Caco-2 (cell line): ENCODE data around the gene ALDH7A1. TPM values are rescaled to one million over a fixed set of nuclear protein-coding genes. Genes with fewer than 3 reads are reported as not detected.

ENCODE experiments used
- BruUV-seq: library from RNA; stranded (reverse); fragments of 400-500 nt; replicated peaks from 2 replicates; lab custom pipeline; 2021; lab: Mats Ljungman, UMichigan
- CTCF ChIA-PET: fragments of 300-600 bp; sonication (Branson Sonifier 250); formaldehyde crosslinking; loops from one replicate; lab custom pipeline; 2022; ENCODE audit warnings: antibody characterized with exemption; lab: Charles Lee
- POLR2A ChIA-PET: fragments of 300-600 bp; sonication (Branson Sonifier 250); formaldehyde crosslinking; loops from one replicate; lab custom pipeline; 2022; ENCODE audit warnings: antibody characterized with exemption; lab: Charles Lee
- DNase-seq, 2 experiments: peaks; one replicate each; pipeline versions ENCODE4 v3.0.0 to v3.0.0-alpha.2; 2020 to 2022
- H3K27me3 ChIP-seq: replicated peaks from 2 replicates; pipeline ENCODE4 v1.6.0; 2011; ENCODE audit warnings: low read length; ENCODE audit not compliant: control insufficient read depth, insufficient read depth
- H3K36me3 ChIP-seq: 2 replicates; pipeline ENCODE4 v1.5.1; 2011; ENCODE audit warnings: low read length; ENCODE audit not compliant: control insufficient read depth, insufficient read depth
- H3K4me1 ChIP-seq: fragments of 250-450 bp; sonication (Bioruptor Pico); 2 replicates; pipeline ENCODE4 v1.5.1; 2020; ENCODE audit warnings: mild to moderate bottlenecking
- H3K4me3 ChIP-seq: 2 replicates; pipeline ENCODE4 v1.5.1; 2011; ENCODE audit warnings: low read depth, mild to moderate bottlenecking, control low read depth, low read length
- H3K9me3 ChIP-seq: fragments of 250-450 bp; sonication (Bioruptor Pico); 2 replicates; pipeline ENCODE4 v1.5.1; 2020; ENCODE audit warnings: mild to moderate bottlenecking, moderate library complexity
- H3K27ac Mint-ChIP-seq: one replicate; pipeline ENCODE4 v1.8.0; 2022; ENCODE audit warnings: mixed read lengths; ENCODE audit not compliant: unreplicated experiment
- H3K27me3 Mint-ChIP-seq: one replicate; pipeline ENCODE4 v1.8.0; 2022; ENCODE audit warnings: mixed read lengths; ENCODE audit not compliant: insufficient read depth, unreplicated experiment
- H3K36me3 Mint-ChIP-seq: one replicate; pipeline ENCODE4 v1.8.0; 2022; ENCODE audit warnings: mild to moderate bottlenecking, mixed read lengths; ENCODE audit not compliant: insufficient read depth, unreplicated experiment
- H3K4me1 Mint-ChIP-seq: one replicate; pipeline ENCODE4 v1.8.0; 2022; ENCODE audit warnings: low read depth, mixed read lengths; ENCODE audit not compliant: unreplicated experiment
- H3K4me3 Mint-ChIP-seq: one replicate; pipeline ENCODE4 v1.8.0; 2022; ENCODE audit warnings: mild to moderate bottlenecking, moderate library complexity, mixed read lengths; ENCODE audit not compliant: unreplicated experiment
- H3K9me3 Mint-ChIP-seq: one replicate; pipeline ENCODE4 v1.8.0; 2022; ENCODE audit warnings: mixed read lengths; ENCODE audit not compliant: unreplicated experiment
- CTCF ChIP-seq, 2 experiments: fragments of 200-600 bp in 1 of 2; IDR thresholded peaks; 1 replicate in 1 of 2; 2 replicates in 1 of 2; pipeline versions ENCODE4 v1.5.1 to v1.8.0; 2011 to 2022; ENCODE audit warnings: antibody characterized with exemption in 1 of 2, control low read depth in 1 of 2, inconsistent platforms in 1 of 2, low read depth in 1 of 2, low read length in 1 of 2, mild to moderate bottlenecking in 1 of 2, moderate library complexity in 1 of 2; ENCODE audit not compliant: insufficient read depth in 1 of 2, severe bottlenecking in 1 of 2, unreplicated experiment in 1 of 2
- intact Hi-C: fragments of 100-400 bp; cut with micrococcal nuclease; formaldehyde crosslinking; loops from one replicate; pipeline ENCODE4 v1.10.0; 2022; ENCODE audit not compliant: unreplicated experiment
- total RNA-seq: library from RNA; stranded (reverse); gene quantifications from 2 replicates; pipeline ENCODE4 v1.2.3, GENCODE V29; 2022

Gene ALDH7A1
- total RNA-seq, 1 experiment from 2014 or later = 204 TPM

- Histone ChIP-seq H3K36me3 (no peaks in the 10 kb centered on the region; the same call in 1 of the 2 replicates), H3K9me3 (no peaks in the 10 kb centered on the region), H3K4me1 (no peaks in the 10 kb centered on the region), H3K27me3 (no peaks in the 10 kb centered on the region), H3K4me3 (no peak overlapping the region)
- intact Hi-C loops = no loop called here
- no peak for DNase-seq
- ChIA-PET CTCF (no interaction called here), POLR2A (no interaction called here)
- no peak overlapping the region for H3K4me3 Mint-ChIP-seq
- H3K27ac Mint-ChIP-seq = no peak overlapping the region
- H3K4me1 Mint-ChIP-seq = no peaks in the 10 kb centered on the region
- TF ChIP-seq CTCF (IDR thresholded peaks at IDR 0.05; ENCODE audit: insufficient read depth in 1 of 2, low read depth in 1 of 2, low read length in 1 of 2, severe bottlenecking in 1 of 2, unreplicated experiment in 1 of 2) = no peak
- H3K9me3 Mint-ChIP-seq = no peaks in the 10 kb centered on the region
- H3K27me3 Mint-ChIP-seq = no peaks in the 10 kb centered on the region
- H3K36me3 Mint-ChIP-seq = peaks cover under 1% of the 10 kb centered on the region
- BruUV-seq = no TSS peak
Observed at GRCh38 chr5:126488443-126489065, 106.5 kb downstream of the ALDH7A1 start.

GRCh38 chr5:126487596-126487995 is 107.4 kb downstream of the ALDH7A1 start:
- Histone ChIP-seq H3K9me3 (no peaks in the 10 kb centered on the region), H3K36me3 (no peaks in the 10 kb centered on the region; the same call in 1 of the 2 replicates), H3K4me3 (no peak overlapping the region), H3K4me1 (no peaks in the 10 kb centered on the region), H3K27me3 (no peaks in the 10 kb centered on the region)
- DNase-seq = no peak
- Mint-ChIP-seq H3K4me1 (no peaks in the 10 kb centered on the region), H3K4me3 (no peak overlapping the region), H3K27ac (no peak overlapping the region), H3K36me3 (peaks cover 7% of the 10 kb centered on the region), H3K27me3 (no peaks in the 10 kb centered on the region), H3K9me3 (no peaks in the 10 kb centered on the region)
- ChIA-PET CTCF (no interaction called here), POLR2A (no interaction called here)
- BruUV-seq = no TSS peak
- no peak for TF ChIP-seq CTCF (IDR thresholded peaks at IDR 0.05; ENCODE audit: insufficient read depth in 1 of 2, low read depth in 1 of 2, low read length in 1 of 2, severe bottlenecking in 1 of 2, unreplicated experiment in 1 of 2)
- intact Hi-C loops = no loop called here

- no peaks in the 10 kb centered on the region; the same call in 1 of the 2 replicates for H3K36me3 ChIP-seq
- no peaks in the 10 kb centered on the region for H3K9me3 ChIP-seq
- H3K4me3 ChIP-seq = no peak overlapping the region
- CTCF ChIA-PET = no interaction called here
- no TSS peak for BruUV-seq
- intact Hi-C loops = no loop called here
- H3K4me1 ChIP-seq = no peaks in the 10 kb centered on the region
- POLR2A ChIA-PET = no interaction called here
- Mint-ChIP-seq H3K27me3 (no peaks in the 10 kb centered on the region), H3K27ac (no peak overlapping the region), H3K4me1 (no peaks in the 10 kb centered on the region), H3K36me3 (peaks cover 7% of the 10 kb centered on the region), H3K4me3 (no peak overlapping the region), H3K9me3 (no peaks in the 10 kb centered on the region)
- no peaks in the 10 kb centered on the region for H3K27me3 ChIP-seq
- DNase-seq = no peak
- TF ChIP-seq CTCF (IDR thresholded peaks at IDR 0.05; ENCODE audit: insufficient read depth in 1 of 2, low read depth in 1 of 2, low read length in 1 of 2, severe bottlenecking in 1 of 2, unreplicated experiment in 1 of 2) = no peak
Observed at GRCh38 chr5:126486332-126486731, 108.7 kb downstream of the ALDH7A1 start.
